GM12874 (cell line): Measurements from ENCODE around the gene DET1.

Experiments used
- TF ChIP-seq, protein P1 (sequence below): IDR thresholded peaks from 2 replicates; pipeline ENCODE4 v1.5.1; 2011; ENCODE audit warnings: low read depth, mild to moderate bottlenecking, control low read depth, low read length, moderate library complexity; ENCODE audit not compliant: insufficient read depth

DET1 gene

DNA sequence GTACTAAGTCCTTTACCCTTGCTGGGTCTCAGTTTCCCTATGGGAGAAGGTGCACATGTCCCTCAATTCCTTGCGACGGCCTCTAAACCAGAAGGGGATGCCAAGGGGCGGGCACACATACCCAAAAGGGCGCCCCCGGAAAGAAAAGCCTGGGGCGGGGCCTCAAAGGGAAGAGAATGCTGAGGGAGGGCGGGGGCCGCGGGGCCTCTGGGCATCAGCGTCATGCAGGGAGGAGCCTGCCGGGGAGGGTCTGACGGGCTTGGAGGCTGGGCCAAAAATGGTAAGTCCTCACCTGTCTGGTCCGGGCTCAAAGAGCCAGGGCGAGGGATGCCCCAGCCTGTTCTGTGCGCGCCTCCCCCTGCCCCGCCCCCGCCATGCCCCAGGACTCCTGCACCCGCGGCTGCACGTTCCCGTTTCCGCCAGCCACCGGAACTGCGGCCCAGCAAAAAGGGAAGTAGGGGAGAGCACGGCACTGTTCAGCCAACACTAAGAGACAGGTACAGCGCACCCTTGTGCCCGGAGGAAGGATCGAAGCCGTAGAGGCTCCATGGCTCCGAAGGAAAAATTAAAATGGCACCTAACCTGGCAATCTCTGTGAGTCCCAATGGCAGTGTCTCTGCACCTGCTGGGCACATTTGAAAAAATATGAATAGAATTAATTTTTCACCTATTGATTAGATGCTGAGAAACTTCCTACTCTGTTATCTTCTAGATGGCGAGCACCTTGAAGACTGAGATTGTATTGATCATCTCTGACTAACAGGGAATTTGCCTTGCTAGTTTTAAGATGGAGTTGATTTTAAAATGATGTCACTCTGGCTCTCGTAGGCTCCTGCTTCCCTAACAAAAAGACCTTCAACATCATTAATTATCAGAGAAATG lies at the start of gene DET1:
Gene DET1 (minus strand): TSS at position 434 of the 882 bp plus-strand sequence. CDS start 14,976 bp downstream, outside the sequence.
- TF ChIP-seq, protein P1, sequence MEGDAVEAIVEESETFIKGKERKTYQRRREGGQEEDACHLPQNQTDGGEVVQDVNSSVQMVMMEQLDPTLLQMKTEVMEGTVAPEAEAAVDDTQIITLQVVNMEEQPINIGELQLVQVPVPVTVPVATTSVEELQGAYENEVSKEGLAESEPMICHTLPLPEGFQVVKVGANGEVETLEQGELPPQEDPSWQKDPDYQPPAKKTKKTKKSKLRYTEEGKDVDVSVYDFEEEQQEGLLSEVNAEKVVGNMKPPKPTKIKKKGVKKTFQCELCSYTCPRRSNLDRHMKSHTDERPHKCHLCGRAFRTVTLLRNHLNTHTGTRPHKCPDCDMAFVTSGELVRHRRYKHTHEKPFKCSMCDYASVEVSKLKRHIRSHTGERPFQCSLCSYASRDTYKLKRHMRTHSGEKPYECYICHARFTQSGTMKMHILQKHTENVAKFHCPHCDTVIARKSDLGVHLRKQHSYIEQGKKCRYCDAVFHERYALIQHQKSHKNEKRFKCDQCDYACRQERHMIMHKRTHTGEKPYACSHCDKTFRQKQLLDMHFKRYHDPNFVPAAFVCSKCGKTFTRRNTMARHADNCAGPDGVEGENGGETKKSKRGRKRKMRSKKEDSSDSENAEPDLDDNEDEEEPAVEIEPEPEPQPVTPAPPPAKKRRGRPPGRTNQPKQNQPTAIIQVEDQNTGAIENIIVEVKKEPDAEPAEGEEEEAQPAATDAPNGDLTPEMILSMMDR = peak; percentile 81

DNA sequence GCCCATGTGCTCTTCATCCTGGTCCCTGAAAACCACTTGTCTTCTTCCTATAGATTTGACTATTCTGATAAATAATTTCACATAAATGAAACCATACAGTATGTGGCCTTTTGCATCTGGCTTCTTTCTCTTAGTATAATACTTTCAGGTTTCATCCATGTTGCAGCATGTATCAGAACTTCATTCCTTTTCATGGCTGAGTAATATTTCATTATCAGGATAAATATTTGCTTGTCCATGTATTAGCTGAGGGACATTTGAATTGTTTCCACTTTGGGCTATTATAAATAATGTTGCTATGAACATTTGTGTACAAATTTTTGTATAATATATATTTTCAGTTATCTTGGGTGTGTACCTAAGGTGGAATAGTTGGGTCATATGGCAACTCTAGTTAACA lies 44.9 kb upstream of the DET1 start:
- TF ChIP-seq, protein P1 = no peak

DNA sequence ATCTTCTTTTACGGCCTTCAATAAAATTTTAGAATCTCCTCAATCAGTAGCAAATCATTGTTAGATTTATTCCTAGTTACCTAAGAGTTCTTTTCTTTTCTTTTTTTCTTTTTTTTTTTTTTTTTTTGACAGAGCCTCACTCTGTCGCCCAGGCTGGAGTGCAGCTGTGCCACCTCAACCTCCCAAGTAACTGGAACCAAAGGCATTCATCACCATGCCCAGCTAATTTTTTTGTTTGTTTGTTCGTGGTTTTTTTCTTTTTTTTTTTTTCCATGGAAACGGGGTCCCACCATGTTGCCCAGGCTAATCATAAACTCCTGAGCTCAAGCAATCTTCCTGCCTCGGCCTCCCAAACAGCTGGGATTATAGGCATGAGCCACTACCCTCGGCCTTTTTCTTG lies 44.3 kb upstream of the DET1 start:
- TF ChIP-seq, protein P1 = no peak

DNA sequence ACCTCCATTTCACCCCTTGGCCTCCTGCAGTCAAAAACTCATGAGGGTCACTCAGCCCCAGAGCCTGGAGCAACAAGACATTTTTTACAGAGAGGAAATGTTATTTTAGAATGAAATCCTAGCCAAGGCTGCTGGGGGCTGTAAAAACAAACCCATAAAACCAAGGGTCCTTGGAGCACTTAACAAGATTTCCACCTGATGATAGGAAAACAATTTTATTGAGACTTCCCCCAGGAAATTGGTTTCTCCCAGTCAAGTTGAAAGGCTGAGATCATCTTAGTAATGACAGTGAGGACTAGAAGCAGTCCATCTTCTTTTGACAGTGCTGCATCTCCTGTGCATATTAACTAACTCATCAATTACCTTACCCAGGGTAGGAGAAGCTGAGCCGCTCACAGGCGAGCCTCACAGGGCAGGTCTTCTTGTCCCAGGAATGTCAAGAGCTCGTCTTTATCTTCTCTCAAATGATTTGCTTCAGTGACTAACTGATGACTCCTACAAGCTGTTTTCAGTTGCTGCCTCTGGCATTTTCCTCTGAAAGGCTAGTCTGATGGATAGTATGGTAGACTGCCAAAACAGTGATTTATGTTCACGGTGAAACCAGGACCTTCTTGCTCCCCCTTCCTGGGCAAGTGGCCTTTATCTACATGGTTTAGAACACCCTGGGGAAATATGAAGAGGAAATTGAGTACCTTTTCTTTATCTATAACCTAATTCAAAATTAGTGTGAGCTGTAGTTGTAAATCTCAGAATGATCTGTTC lies 40.1 kb upstream of the DET1 start:
- TF ChIP-seq, protein P1 = no peak

DNA sequence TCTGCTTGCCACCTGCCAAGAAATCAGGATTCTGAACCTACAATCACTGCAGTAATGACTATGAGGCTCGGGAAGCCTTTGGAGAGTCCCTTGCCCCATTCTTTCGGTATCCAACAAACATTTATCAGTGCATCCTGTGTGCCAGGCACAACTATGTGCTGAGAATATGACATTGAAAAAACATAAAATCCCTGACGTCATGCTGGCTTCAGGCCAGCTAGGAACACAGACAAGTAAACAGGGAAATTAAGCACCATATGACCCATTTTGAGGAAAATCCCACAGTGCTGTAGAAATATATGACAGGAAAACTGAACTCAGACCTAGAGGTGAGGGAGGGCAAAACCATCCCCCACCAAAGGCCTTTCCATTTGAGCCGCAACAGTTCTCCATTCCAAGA lies 34.1 kb upstream of the DET1 start:
- TF ChIP-seq, protein P1 = no peak

DNA sequence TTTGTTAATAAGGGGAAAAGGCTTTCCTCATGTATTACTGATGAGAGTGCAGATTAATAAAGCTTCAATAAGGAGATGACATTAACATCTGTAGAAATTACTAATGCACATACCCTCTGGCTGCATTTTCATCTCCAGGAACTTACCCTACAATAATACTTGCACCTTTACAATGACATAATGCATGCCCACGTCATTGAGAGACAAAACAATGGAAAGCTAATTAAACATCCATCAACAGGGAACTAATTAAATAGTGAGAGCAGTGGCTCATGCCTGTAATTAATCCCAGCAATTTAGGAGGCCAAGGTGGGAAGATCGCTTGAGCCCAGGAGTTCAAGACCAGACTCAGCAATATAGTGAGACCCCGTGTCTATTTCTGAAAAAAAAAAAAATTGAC lies 32.8 kb upstream of the DET1 start:
- TF ChIP-seq, protein P1 = no peak

DNA sequence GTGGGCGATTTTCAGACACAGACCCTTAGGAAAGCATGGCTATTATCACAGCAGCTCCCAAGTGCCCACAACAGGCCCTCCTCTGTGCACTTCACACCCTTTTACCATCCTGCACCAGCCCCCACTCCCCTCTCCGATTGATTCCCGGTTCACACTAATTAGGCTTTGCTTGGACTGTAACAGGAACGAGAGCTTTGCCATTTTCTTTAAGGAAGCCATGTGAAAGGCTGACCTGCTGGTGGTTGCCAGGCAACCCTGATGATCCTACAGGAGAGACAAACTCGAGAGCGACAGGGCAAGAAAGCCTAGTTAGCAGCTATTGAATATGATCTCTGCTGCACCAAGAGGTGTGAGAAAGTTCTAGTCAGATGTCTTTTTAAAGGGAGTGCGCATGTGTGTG lies 28.2 kb upstream of the DET1 start:
- TF ChIP-seq, protein P1 = no peak
